K562 (cell line): Measurements from ENCODE around the gene MGAT4B. TPM values are rescaled to one million over a fixed set of nuclear protein-coding genes. Genes with fewer than 3 reads are reported as not detected.

ENCODE experiments used
- ATAC-seq: fragments of 200-7000 bp; cut with Tn5 transposase; 3 replicates; pipeline ENCODE4 v1.9.1; 2020; ENCODE audit warnings: moderate library complexity
- BruUV-seq: library from RNA; stranded (reverse); fragments of 400-500 nt; replicated peaks from 2 replicates; lab custom pipeline; 2021; lab: Mats Ljungman, UMichigan
- CTCF ChIA-PET: fragments of 300-600 bp; formaldehyde crosslinking; extraction: SDS; loops from one replicate; lab custom pipeline; 2021; ENCODE audit warnings: low intra/inter-chr PET ratio; lab: Yijun Ruan, JAX
- POLR2A ChIA-PET: fragments of 300-600, 350-650 bp; sonication (Branson Sonifier 250); formaldehyde crosslinking; extraction: SDS; loops from one replicate; lab custom pipeline; 2021; ENCODE audit warnings: antibody characterized with exemption, inconsistent platforms; lab: Yijun Ruan, JAX
- DNase-seq, 4 experiments: peaks; one replicate each; pipeline versions ENCODE4 v3.0.0 to v3.0.0-alpha.2; 2011 to 2018; ENCODE audit warnings: low spot score in 3 of 4, mixed read lengths in 3 of 4; ENCODE audit errors: extremely low read depth in 1 of 4
- FAIRE-seq: peaks from 2 replicates; lab custom pipeline; 2011; peaks lifted over from hg19 to GRCh38; lab: Jason Lieb, UNC
- H2AFZ ChIP-seq: 2 replicates; pipeline ENCODE4 v1.6.0; 2011; ENCODE audit warnings: low read depth, low read length, control low read depth, inconsistent platforms
- H3K27ac ChIP-seq: fragments of 200-600 bp; 3 replicates; pipeline ENCODE4 v1.8.0; 2011; ENCODE audit warnings: low read depth, mild to moderate bottlenecking, control low read depth, inconsistent platforms, low read length, moderate library complexity, mixed read lengths; ENCODE audit errors: extremely low read depth
- H3K27me3 ChIP-seq, 2 experiments: fragments of 300-600 bp in 1 of 2; 2 replicates in 1 of 2; 3 replicates in 1 of 2; pipeline versions ENCODE4 v1.6.0 to v1.8.0; 2011; ENCODE audit warnings: inconsistent platforms in 2 of 2, low read length in 2 of 2, mild to moderate bottlenecking in 1 of 2, mixed read lengths in 1 of 2, moderate library complexity in 1 of 2; ENCODE audit not compliant: control insufficient read depth in 2 of 2, insufficient read depth in 2 of 2
- H3K36me3 ChIP-seq: fragments of 300-600 bp; 3 replicates; pipeline ENCODE4 v1.8.0; 2011; ENCODE audit warnings: mild to moderate bottlenecking, low read length, inconsistent platforms; ENCODE audit not compliant: control insufficient read depth, insufficient read depth
- H3K4me1 ChIP-seq, 2 experiments: fragments of 200-600 bp in 1 of 2; replicated peaks in 1 of 2; 2 replicates in 1 of 2; 3 replicates in 1 of 2; pipeline versions ENCODE4 v1.5.1 to v1.8.0; 2011; ENCODE audit warnings: inconsistent platforms in 2 of 2, low read length in 2 of 2, mild to moderate bottlenecking in 1 of 2, mixed read lengths in 1 of 2, moderate library complexity in 1 of 2; ENCODE audit not compliant: control insufficient read depth in 2 of 2, insufficient read depth in 2 of 2
- H3K4me2 ChIP-seq: 2 replicates; pipeline ENCODE4 v1.6.1; 2011; ENCODE audit warnings: low read length, control low read depth, inconsistent platforms, mixed read lengths; ENCODE audit not compliant: insufficient read depth
- H3K4me3 ChIP-seq: fragments of 200-600 bp; sonication (generic), shearing (Covaris generic); 2 replicates; pipeline ENCODE4 v1.5.1; 2016; ENCODE audit warnings: control low read depth, inconsistent platforms
- H3K79me2 ChIP-seq: fragments of 200-600 bp; 3 replicates; pipeline ENCODE4 v1.8.0; 2011; ENCODE audit warnings: low read length, inconsistent platforms; ENCODE audit not compliant: control insufficient read depth, insufficient read depth
- H3K9ac ChIP-seq, 2 experiments: 2 replicates each; pipeline versions ENCODE4 v1.6.0 to v1.6.1; 2011; ENCODE audit warnings: low read depth in 2 of 2, low read length in 2 of 2, control low read depth in 1 of 2, inconsistent platforms in 1 of 2, mild to moderate bottlenecking in 1 of 2, mixed read lengths in 1 of 2; ENCODE audit not compliant: insufficient read depth in 1 of 2
- H3K9me1 ChIP-seq: one replicate; pipeline ENCODE4 v1.6.0; 2011; ENCODE audit warnings: inconsistent platforms, mild to moderate bottlenecking, low read length, moderate library complexity; ENCODE audit not compliant: control insufficient read depth, insufficient read depth
- H3K9me3 ChIP-seq: replicated peaks from 2 replicates; pipeline ENCODE4 v1.5.1; 2011; ENCODE audit warnings: low read depth, low read length, inconsistent platforms; ENCODE audit not compliant: control insufficient read depth, insufficient read depth
- H4K20me1 ChIP-seq: replicated peaks from 2 replicates; pipeline ENCODE4 v1.6.1; 2011; ENCODE audit warnings: low read length, inconsistent platforms, mixed read lengths; ENCODE audit not compliant: control insufficient read depth, insufficient read depth
- GTF3C2 ChIP-seq: IDR thresholded peaks from 3 replicates; pipeline ENCODE4 v1.6.1; 2011; ENCODE audit warnings: borderline replicate concordance, mild to moderate bottlenecking, moderate library complexity; ENCODE audit not compliant: insufficient read length; ENCODE audit errors: extremely low read depth
- MCM7 ChIP-seq, 2 experiments: fragments of 450-650 bp; IDR thresholded peaks; 2 replicates each; pipeline ENCODE4 v1.6.1; 2016 to 2018
- MNT ChIP-seq, 2 experiments: fragments of 450-650 bp; conservative IDR thresholded peaks; 2 replicates each; pipeline ENCODE4 v1.6.1; 2017; ENCODE audit warnings: mild to moderate bottlenecking in 2 of 2, moderate library complexity in 2 of 2
- POLR2G ChIP-seq: fragments of 200-400 bp; formaldehyde crosslinking; IDR thresholded peaks from 2 replicates; pipeline ENCODE4 v1.6.1; 2017; ENCODE audit warnings: low read depth, mild to moderate bottlenecking, antibody characterized with exemption, low read length, moderate library complexity
- RBFOX2 ChIP-seq: fragments of 200-400 bp; formaldehyde crosslinking; IDR thresholded peaks from 2 replicates; pipeline ENCODE4 v1.6.1; 2017; ENCODE audit warnings: low read depth, mild to moderate bottlenecking, low read length, moderate library complexity
- ZBTB33 ChIP-seq: sonication (generic); formaldehyde crosslinking; IDR thresholded peaks from 2 replicates; pipeline ENCODE4 v1.8.1; 2023; ENCODE audit warnings: mild to moderate bottlenecking, missing genetic modification reagents
- ZFX ChIP-seq: sonication (generic); formaldehyde crosslinking; IDR thresholded peaks from 2 replicates; pipeline ENCODE4 v1.8.0; 2022; ENCODE audit warnings: mild to moderate bottlenecking, missing genetic modification reagents, moderate library complexity
- ZNF174 ChIP-seq: fragments of 250-450 bp; sonication (Bioruptor Pico); IDR thresholded peaks from 2 replicates; pipeline ENCODE4 v1.4.0; 2020; ENCODE audit warnings: mild to moderate bottlenecking
- ZNF253 ChIP-seq: fragments of 250-450 bp; sonication (Bioruptor Pico); conservative IDR thresholded peaks from 2 replicates; pipeline ENCODE4 v1.6.1; 2021; ENCODE audit warnings: mild to moderate bottlenecking
- WGBS: fragments of 100-300 bp; shearing (Covaris generic); methylation state at CpG from one replicate; pipeline ENCODE4 v1.1.6; 2016; ENCODE audit warnings: low coverage, mixed read lengths; ENCODE audit not compliant: insufficient coverage; ENCODE audit errors: missing lambda C conversion rate; 5-methylcytosine and 5-hydroxymethylcytosine counted together
- in situ Hi-C: fragments of 300-500 bp; cut with MboI; formaldehyde crosslinking; loops from 4 replicates; pipeline ENCODE4 v1.15.0; 2018; ENCODE audit warnings: inconsistent platforms, mixed read lengths
- intact Hi-C: fragments of 100-400 bp; cut with micrococcal nuclease; formaldehyde crosslinking; loops from 2 replicates; pipeline ENCODE4 v1.14.2; 2022
- polyA plus RNA-seq, 8 experiments: library from polyadenylated mRNA; depleted of rRNA in 4 of 8; stranded (reverse) in 5 of 8; unstranded in 3 of 8; fragments of >200 nt; fragmentation: Nextera tagmentation in 2 of 8; fragmentation: Illumina TruSeq in 1 of 8; extraction: Ambion mirVana in 2 of 8; extraction: Trizol in 1 of 8; gene quantifications; 2 replicates each; pipeline versions ENCODE4 v1.2.1 to v1.2.3, GENCODE V29; 2011 to 2014; ENCODE audit warnings: inconsistent platforms in 1 of 8, missing spikeins in 1 of 8
- total RNA-seq, 7 experiments: library from RNA; depleted of rRNA in 6 of 7; stranded (reverse); fragments of >200 nt in 6 of 7; fragmentation: Illumina TruSeq in 2 of 7; extraction: Trizol in 2 of 7; gene quantifications; 2 replicates each; pipeline versions ENCODE4 v1.2.1 to v1.2.3, GENCODE V29; 2011 to 2021; ENCODE audit warnings: low replicate concordance in 1 of 7

The MGAT4B gene
- total and polyA plus RNA-seq, 9 of the 15 experiments (the other 6 are each of a cell fraction or from before 2014, with no cell fraction given) = 0.34 to 133 (median 75.4) TPM

GRCh38 chr5:179798771-179799643 is 7.7 kb downstream of the MGAT4B start (continued):
- TF ChIP-seq MNT (conservative IDR thresholded peaks at IDR 0.05) (no peak), ZNF174 (CRISPR knock-in tag) (no peak), ZBTB33 (CRISPR knock-in tag) (no peak)

GRCh38 chr5:179798144-179798770 is 8.4 kb downstream of the MGAT4B start:
- Histone ChIP-seq H3K27ac (no peak overlapping the region), H3K9ac (no peak overlapping the region; a peak in 1 of 4 replicates), H3K27me3 (no peaks in the 10 kb centered on the region), H3K79me2 (peaks cover 7% of the 10 kb centered on the region; the same call in 2 of the 3 replicates), H3K36me3 (peaks cover 62% of the 10 kb centered on the region; the same call in 2 of the 3 replicates), H4K20me1 (no peaks in the 10 kb centered on the region), H3K4me3 (no peak overlapping the region), H3K4me1 (peaks cover 3 to 62% of the 10 kb centered on the region in 2 experiments; a peak in 3 of 5 replicates), H3K4me2 (no peak overlapping the region), H3K9me1 (no peaks in the 10 kb centered on the region), H3K9me3 (no peaks in the 10 kb centered on the region), H2AFZ (no peak overlapping the region)
- POLR2A ChIA-PET = interaction anchor here (0.5 to 1.8 kb wide), 3 partner anchors 9 to 29 kb away, joined by 3 to 9 read pairs (median 5); no protein-coding TSS in a partner anchor
- CTCF ChIA-PET = no interaction called here
- DNase-seq (no peak), ATAC-seq (no peak), FAIRE-seq (no peak)
- BruUV-seq = no TSS peak
- intact Hi-C loops (no loop called here), in situ Hi-C loops (no loop called here)
- 97% methylated on average over 22 of the region's 23 CpGs for WGBS
- TF ChIP-seq GTF3C2 (no peak), POLR2G (peak; percentile 37; the same call in 1 of the 2 replicates), ZNF253 (CRISPR knock-in tag) (no peak), ZFX (CRISPR knock-in tag) (no peak), MCM7 (IDR thresholded peaks at IDR 0.05) (no peak), RBFOX2 (0 out of 2 replicates have a peak, but pooled peaks have one; percentile 11)
